ENCODE results near the gene ISM1.

Gene ISM1

GRCh38 chr20:13278812-13279570 is 57.9 kb downstream of the ISM1 start:
- no peak overlapping the region for H2AFZ ChIP-seq (ENCODE audit: low read depth)
- H3K27me3 ChIP-seq (ENCODE audit: insufficient read depth, low read depth): no peaks in the 10 kb centered on the region
- H3K4me1 ChIP-seq (ENCODE audit: low read depth, poor library complexity, severe bottlenecking): no peaks in the 10 kb centered on the region
- no peaks in the 10 kb centered on the region for H3K36me3 ChIP-seq (ENCODE audit: insufficient read depth)
- H3K9ac ChIP-seq: no peak overlapping the region
- no peaks in the 10 kb centered on the region for H3K79me2 ChIP-seq (ENCODE audit: insufficient read depth, low read depth)
- no peak overlapping the region for H3K4me2 ChIP-seq
- no peak overlapping the region for H3K27ac ChIP-seq
- no peak for TF ChIP-seq CTCF (conservative IDR thresholded peaks at IDR 0.05; ENCODE audit: low read depth, low read length)
- no peak overlapping the region for H3K4me3 ChIP-seq (IDR thresholded peaks at IDR 0.05; ENCODE audit: insufficient read depth, low read depth, low read length)
- no peaks in the 10 kb centered on the region for H4K20me1 ChIP-seq (ENCODE audit: insufficient read depth)

GRCh38 chr20:13280609-13281324 is 59.7 kb downstream of the ISM1 start:
- TF ChIP-seq CTCF (conservative IDR thresholded peaks at IDR 0.05; ENCODE audit: low read depth, low read length): no peak
- no peaks in the 10 kb centered on the region for H3K4me1 ChIP-seq (ENCODE audit: low read depth, poor library complexity, severe bottlenecking)
- no peak overlapping the region for H3K9ac ChIP-seq
- H2AFZ ChIP-seq (ENCODE audit: low read depth): no peak overlapping the region
- H3K79me2 ChIP-seq (ENCODE audit: insufficient read depth, low read depth): no peaks in the 10 kb centered on the region
- H3K4me2 ChIP-seq: no peak overlapping the region
- H3K27ac ChIP-seq: no peak overlapping the region
- no peaks in the 10 kb centered on the region for H3K27me3 ChIP-seq (ENCODE audit: insufficient read depth, low read depth)
- H4K20me1 ChIP-seq (ENCODE audit: insufficient read depth): no peaks in the 10 kb centered on the region
- no peak overlapping the region for H3K4me3 ChIP-seq (IDR thresholded peaks at IDR 0.05; ENCODE audit: insufficient read depth, low read depth, low read length)
- H3K36me3 ChIP-seq (ENCODE audit: insufficient read depth): no peaks in the 10 kb centered on the region

GRCh38 chr20:13283869-13284829 is 63.1 kb downstream of the ISM1 start:
- Histone ChIP-seq H3K4me3 (IDR thresholded peaks at IDR 0.05; ENCODE audit: insufficient read depth, low read depth, low read length) (no peak overlapping the region), H2AFZ (ENCODE audit: low read depth) (no peak overlapping the region), H3K27ac (no peak overlapping the region), H3K79me2 (ENCODE audit: insufficient read depth, low read depth) (no peaks in the 10 kb centered on the region), H4K20me1 (ENCODE audit: insufficient read depth) (no peaks in the 10 kb centered on the region), H3K9ac (no peak overlapping the region), H3K4me2 (no peak overlapping the region), H3K27me3 (ENCODE audit: insufficient read depth, low read depth) (no peaks in the 10 kb centered on the region), H3K4me1 (ENCODE audit: low read depth, poor library complexity, severe bottlenecking) (no peaks in the 10 kb centered on the region), H3K36me3 (ENCODE audit: insufficient read depth) (no peaks in the 10 kb centered on the region)
- TF ChIP-seq CTCF (conservative IDR thresholded peaks at IDR 0.05; ENCODE audit: low read depth, low read length): no peak

GRCh38 chr20:13284830-13285229 is 63.8 kb downstream of the ISM1 start:
- no peaks in the 10 kb centered on the region for H4K20me1 ChIP-seq (ENCODE audit: insufficient read depth)
- H3K36me3 ChIP-seq (ENCODE audit: insufficient read depth): no peaks in the 10 kb centered on the region
- H3K27me3 ChIP-seq (ENCODE audit: insufficient read depth, low read depth): no peaks in the 10 kb centered on the region
- no peaks in the 10 kb centered on the region for H3K4me1 ChIP-seq (ENCODE audit: low read depth, poor library complexity, severe bottlenecking)
- H3K9ac ChIP-seq: no peak overlapping the region
- no peak overlapping the region for H3K4me3 ChIP-seq (IDR thresholded peaks at IDR 0.05; ENCODE audit: insufficient read depth, low read depth, low read length)
- H3K27ac ChIP-seq: no peak overlapping the region
- H3K79me2 ChIP-seq (ENCODE audit: insufficient read depth, low read depth): no peaks in the 10 kb centered on the region
- H2AFZ ChIP-seq (ENCODE audit: low read depth): no peak overlapping the region
- no peak for TF ChIP-seq CTCF (conservative IDR thresholded peaks at IDR 0.05; ENCODE audit: low read depth, low read length)
- no peak overlapping the region for H3K4me2 ChIP-seq
